ENCODE results near the gene CFLAR. TPM values are rescaled to one million over a fixed set of nuclear protein-coding genes. Genes with fewer than 3 reads are reported as not detected.
A peak's percentile ranks its signal among the peaks of the same experiment; 100 is the strongest.
"Not testable (repeated sequence)": the region's sequence is repeated elsewhere in the genome, so short reads cannot be mapped to it uniquely, and the experiment has no call there.

Gene CFLAR
- total RNA-seq, 1 donor from 2014 or later: 46.1 TPM

DNA sequence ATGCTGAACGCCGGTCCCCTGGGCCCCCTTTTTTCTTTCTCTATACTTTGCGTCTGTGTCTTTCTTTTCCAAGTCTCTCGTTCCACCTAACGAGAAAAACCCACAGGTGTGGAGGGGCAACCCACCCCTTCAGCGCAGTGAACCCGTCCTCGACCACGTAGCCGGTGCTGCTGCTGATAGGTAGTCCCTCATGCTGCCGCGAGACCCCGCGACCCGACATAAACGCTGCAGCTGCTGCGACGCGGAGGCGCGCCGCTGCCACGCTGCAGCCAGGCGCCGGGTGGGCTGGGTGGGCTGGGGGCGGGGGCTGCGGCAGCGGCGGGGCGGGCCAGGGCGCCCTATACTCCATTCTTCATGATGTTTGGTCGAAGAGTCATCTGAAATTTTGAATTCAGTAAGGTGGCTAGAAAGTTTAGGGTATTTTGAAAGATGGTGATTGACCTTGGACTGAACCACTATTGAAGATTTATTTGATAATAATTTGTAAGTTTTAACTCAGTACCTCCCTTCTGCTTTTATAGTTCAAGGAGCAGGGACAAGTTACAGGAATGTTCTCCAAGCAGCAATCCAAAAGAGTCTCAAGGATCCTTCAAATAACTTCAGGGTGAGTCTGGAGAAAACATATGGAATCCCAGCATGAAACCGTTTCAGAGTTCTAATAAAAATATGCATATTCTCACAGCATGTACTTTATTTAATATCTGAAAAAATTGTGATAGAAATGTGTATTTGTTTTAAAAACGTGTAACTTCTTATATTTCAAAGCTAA, 24.1 kb downstream of the CFLAR start:
- Mint-ChIP-seq H3K4me1 (ENCODE audit: low read depth) (peaks cover 18% of the 10 kb centered on the region), H3K9me3 (ENCODE audit: low read depth) (no peaks in the 10 kb centered on the region), H3K4me3 (ENCODE audit: low read depth) (peak overlapping the region; percentile 57), H3K36me3 (ENCODE audit: insufficient read depth) (peaks cover 29% of the 10 kb centered on the region), H3K27ac (no peak overlapping the region), H3K27me3 (no peaks in the 10 kb centered on the region)
- TF ChIP-seq, protein P1, sequence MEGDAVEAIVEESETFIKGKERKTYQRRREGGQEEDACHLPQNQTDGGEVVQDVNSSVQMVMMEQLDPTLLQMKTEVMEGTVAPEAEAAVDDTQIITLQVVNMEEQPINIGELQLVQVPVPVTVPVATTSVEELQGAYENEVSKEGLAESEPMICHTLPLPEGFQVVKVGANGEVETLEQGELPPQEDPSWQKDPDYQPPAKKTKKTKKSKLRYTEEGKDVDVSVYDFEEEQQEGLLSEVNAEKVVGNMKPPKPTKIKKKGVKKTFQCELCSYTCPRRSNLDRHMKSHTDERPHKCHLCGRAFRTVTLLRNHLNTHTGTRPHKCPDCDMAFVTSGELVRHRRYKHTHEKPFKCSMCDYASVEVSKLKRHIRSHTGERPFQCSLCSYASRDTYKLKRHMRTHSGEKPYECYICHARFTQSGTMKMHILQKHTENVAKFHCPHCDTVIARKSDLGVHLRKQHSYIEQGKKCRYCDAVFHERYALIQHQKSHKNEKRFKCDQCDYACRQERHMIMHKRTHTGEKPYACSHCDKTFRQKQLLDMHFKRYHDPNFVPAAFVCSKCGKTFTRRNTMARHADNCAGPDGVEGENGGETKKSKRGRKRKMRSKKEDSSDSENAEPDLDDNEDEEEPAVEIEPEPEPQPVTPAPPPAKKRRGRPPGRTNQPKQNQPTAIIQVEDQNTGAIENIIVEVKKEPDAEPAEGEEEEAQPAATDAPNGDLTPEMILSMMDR (IDR thresholded peaks at IDR 0.05; ENCODE audit: unreplicated experiment): no peak
- DNase-seq (ENCODE audit: low spot score, unreplicated experiment): no peak

DNA sequence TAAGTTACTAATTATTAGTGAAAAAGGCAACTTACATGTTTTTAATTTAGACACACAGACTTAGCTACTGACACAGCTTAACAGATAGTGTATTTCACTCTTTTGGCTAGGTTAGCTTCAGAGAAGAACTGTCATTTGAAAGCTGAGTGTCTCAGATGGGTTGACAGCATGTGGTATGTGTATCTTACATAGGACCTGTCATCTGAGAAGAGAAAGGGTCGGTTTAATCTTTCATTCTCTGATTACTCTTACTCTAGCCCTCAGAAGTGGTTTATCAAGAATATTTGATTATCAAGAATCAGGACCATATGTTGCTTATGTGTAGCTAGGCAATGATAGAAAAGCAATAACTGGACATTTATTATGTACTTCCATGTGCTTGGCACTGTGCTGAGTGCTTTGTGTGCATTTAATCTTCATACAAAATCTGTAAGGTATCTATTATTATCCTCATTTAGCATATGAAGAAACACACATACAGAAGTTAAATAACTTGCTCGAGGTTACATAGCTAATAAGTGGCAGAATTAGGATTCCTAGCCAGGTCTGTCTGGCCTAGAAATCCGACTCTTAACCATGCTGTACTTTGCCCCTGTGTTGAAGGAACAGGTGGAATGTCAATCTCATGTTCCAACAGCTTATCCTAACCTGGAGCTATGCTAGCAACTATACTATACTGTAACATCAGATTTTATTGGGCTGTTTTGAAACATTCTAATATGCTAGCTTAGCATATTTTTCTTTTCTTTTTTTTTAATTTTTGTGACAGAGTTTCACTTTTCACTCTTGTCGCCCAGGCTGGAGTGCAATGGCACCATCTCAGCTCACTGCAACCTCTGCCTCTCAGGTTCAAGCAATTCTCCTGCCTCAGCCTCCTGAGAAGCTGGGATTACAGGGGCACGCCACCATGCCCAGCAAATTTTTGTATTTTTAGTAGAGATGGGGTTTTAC, 28.4 kb downstream of the CFLAR start:
- H3K36me3 Mint-ChIP-seq (ENCODE audit: insufficient read depth): peaks cover 10% of the 10 kb centered on the region
- H3K27ac Mint-ChIP-seq: peak overlapping the region; percentile 33
- peaks cover 24% of the 10 kb centered on the region for H3K4me1 Mint-ChIP-seq (ENCODE audit: low read depth)
- H3K27me3 Mint-ChIP-seq: no peaks in the 10 kb centered on the region
- H3K9me3 Mint-ChIP-seq (ENCODE audit: low read depth): no peaks in the 10 kb centered on the region
- TF ChIP-seq, protein P1 (IDR thresholded peaks at IDR 0.05; ENCODE audit: unreplicated experiment): no peak
- DNase-seq (ENCODE audit: low spot score, unreplicated experiment): no peak
- no peak overlapping the region for H3K4me3 Mint-ChIP-seq (ENCODE audit: low read depth)

DNA sequence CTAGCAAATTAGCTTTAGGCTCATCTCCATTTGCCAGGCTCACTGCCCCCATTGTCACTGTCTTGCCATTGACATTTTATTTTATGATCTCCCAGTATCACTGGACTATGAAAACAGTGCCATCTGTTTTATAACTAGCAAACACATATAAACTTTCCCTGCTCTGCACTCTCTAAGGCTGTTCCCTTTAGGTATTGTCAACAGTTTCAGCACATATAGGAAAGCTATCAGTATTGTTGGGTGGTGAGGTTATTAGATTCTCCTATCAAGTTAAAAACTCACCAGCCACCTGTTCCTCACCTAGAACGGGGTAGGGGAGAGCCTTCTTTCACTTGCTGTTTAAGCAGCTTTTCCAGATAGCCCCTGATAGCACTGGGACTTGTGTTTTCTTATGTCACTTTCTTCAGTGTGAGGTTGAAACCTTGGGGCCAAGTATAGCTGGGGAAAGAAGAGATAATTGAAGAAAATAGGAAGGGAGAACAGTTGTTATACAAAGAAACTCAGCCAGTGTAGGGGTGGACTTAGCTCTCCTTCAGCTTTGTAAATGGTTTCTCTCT, 32.5 kb downstream of the CFLAR start:
- DNase-seq (ENCODE audit: low spot score, unreplicated experiment): no peak
- H3K4me3 Mint-ChIP-seq (ENCODE audit: low read depth): no peak overlapping the region
- no peaks in the 10 kb centered on the region for H3K9me3 Mint-ChIP-seq (ENCODE audit: low read depth)
- no peaks in the 10 kb centered on the region for H3K27me3 Mint-ChIP-seq
- TF ChIP-seq, protein P1 (IDR thresholded peaks at IDR 0.05; ENCODE audit: unreplicated experiment): no peak
- peaks cover 9% of the 10 kb centered on the region for H3K36me3 Mint-ChIP-seq (ENCODE audit: insufficient read depth)
- H3K27ac Mint-ChIP-seq: peak overlapping the region; percentile 12
- peaks cover 20% of the 10 kb centered on the region for H3K4me1 Mint-ChIP-seq (ENCODE audit: low read depth)

DNA sequence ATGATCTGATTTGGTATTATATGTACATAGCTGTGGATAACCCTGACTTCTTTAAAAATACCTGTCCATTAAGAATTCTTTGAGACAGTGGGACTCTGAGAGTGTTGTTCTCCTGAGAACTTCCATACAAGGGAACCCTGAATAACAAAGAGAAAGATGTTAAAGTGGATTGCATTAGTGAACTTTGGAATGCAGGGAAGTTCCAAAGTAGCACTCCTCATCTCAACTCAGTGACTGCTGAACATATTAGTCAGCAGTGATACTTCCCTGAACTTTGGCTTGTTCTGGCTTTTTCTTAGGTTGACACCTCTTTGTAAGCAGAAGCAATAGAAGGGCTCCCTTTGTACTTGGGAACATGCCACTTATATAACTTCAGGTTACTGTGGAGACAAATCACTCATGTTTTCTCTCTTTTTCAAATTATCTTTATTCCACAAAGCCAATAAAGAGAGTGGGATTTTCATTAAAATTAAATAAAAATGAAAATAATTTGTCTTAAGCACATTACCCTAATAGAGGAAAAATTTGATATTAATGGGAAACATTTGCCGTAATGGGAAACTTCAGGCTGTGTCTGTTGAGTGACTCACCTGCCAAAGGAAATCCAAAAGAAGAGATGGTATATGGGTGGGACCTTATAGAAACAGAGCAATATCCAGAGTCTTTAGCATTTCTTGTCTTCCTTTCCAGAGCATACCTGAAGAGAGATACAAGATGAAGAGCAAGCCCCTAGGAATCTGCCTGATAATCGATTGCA, 33.3 kb downstream of the CFLAR start:
- H3K36me3 Mint-ChIP-seq (ENCODE audit: insufficient read depth): peaks cover 9% of the 10 kb centered on the region
- H3K9me3 Mint-ChIP-seq (ENCODE audit: low read depth): no peaks in the 10 kb centered on the region
- H3K4me1 Mint-ChIP-seq (ENCODE audit: low read depth): peaks cover 18% of the 10 kb centered on the region
- DNase-seq (ENCODE audit: low spot score, unreplicated experiment): no peak
- no peaks in the 10 kb centered on the region for H3K27me3 Mint-ChIP-seq
- no peak overlapping the region for H3K4me3 Mint-ChIP-seq (ENCODE audit: low read depth)
- H3K27ac Mint-ChIP-seq: peak overlapping the region; percentile 12
- TF ChIP-seq, protein P1 (IDR thresholded peaks at IDR 0.05; ENCODE audit: unreplicated experiment): no peak

DNA sequence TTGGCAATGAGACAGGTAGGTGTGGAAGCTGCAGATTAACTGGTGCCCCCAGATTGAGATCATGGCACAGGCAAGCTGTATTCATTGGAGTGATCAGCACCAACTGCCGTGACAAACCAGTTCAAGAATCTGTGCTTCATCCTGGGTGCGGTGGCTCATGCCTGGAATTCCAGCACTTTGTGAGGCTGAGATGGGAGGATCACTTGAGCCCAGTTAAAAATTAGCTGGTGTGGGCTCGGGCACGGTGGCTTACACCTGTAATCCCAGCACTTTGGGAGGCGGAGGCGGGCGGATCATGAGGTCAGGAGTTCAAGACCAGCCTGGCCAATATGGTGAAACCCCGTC, 33.8 kb downstream of the CFLAR start:
- not testable (repeated sequence) for H3K9me3 Mint-ChIP-seq (ENCODE audit: low read depth); H3K27me3 Mint-ChIP-seq; H3K4me3 Mint-ChIP-seq (ENCODE audit: low read depth); H3K27ac Mint-ChIP-seq; DNase-seq (ENCODE audit: low spot score, unreplicated experiment)
- Mint-ChIP-seq H3K36me3 (ENCODE audit: insufficient read depth) (peaks cover 12% of the 10 kb centered on the region), H3K4me1 (ENCODE audit: low read depth) (peaks cover 15% of the 10 kb centered on the region)
